Common myeloid progenitor, CD34-positive (primary cell): ENCODE measurements around the gene FAM171A2.
"Not testable (repeated sequence)": the region's sequence is repeated elsewhere in the genome, so short reads cannot be mapped to it uniquely, and the experiment has no call there.

ENCODE experiments used
- CTCF ChIA-PET: fragments of 350-600 bp; sonication (Branson Sonifier 250); formaldehyde crosslinking; loops from one replicate; lab custom pipeline; 2021; ENCODE audit warnings: antibody characterized with exemption; lab: Charles Lee
- POLR2A ChIA-PET: fragments of 350-600 bp; sonication (Branson Sonifier 250); formaldehyde crosslinking; loops from one replicate; lab custom pipeline; 2021; ENCODE audit warnings: antibody characterized with exemption; lab: Charles Lee
- DNase-seq, 3 donors: peaks; one replicate each; pipeline versions ENCODE4 v3.0.0 to v3.0.0-alpha.2; 2013
- H3K27ac ChIP-seq, 2 experiments: 1 replicate in 1 of 2; 2 replicates in 1 of 2; pipeline ENCODE4 v1.7.0; 2013; ENCODE audit warnings: inconsistent platforms in 2 of 2, low read length in 2 of 2, mild to moderate bottlenecking in 2 of 2, low read depth in 1 of 2, moderate library complexity in 1 of 2; ENCODE audit not compliant: severe bottlenecking in 2 of 2, insufficient read depth in 1 of 2, poor library complexity in 1 of 2
- H3K27me3 ChIP-seq, 5 experiments: replicated peaks in 2 of 5; 1 replicate in 3 of 5; 2 replicates in 2 of 5; pipeline versions ENCODE4 v1.6.1 to v1.7.0; 2013; ENCODE audit warnings: low read length in 4 of 5, mild to moderate bottlenecking in 2 of 5, moderate library complexity in 2 of 5, inconsistent platforms in 1 of 5; ENCODE audit not compliant: insufficient read depth in 5 of 5, control insufficient read depth in 4 of 5
- H3K36me3 ChIP-seq, 4 experiments: 1 replicate in 2 of 4; 2 replicates in 2 of 4; pipeline versions ENCODE4 v1.6.1 to v1.7.0; 2013; ENCODE audit warnings: low read length in 3 of 4, control low read depth in 1 of 4, mild to moderate bottlenecking in 1 of 4; ENCODE audit not compliant: control insufficient read depth in 4 of 4, insufficient read depth in 4 of 4
- H3K4me1 ChIP-seq, 4 experiments: 1 replicate in 3 of 4; 2 replicates in 1 of 4; pipeline versions ENCODE4 v1.6.1 to v1.7.1; 2013; ENCODE audit warnings: low read length in 3 of 4, mild to moderate bottlenecking in 3 of 4, control low read depth in 1 of 4, inconsistent platforms in 1 of 4, moderate library complexity in 1 of 4; ENCODE audit not compliant: control insufficient read depth in 4 of 4, insufficient read depth in 4 of 4; ENCODE audit errors: control extremely low read depth in 1 of 4
- H3K4me3 ChIP-seq, 7 experiments: 1 replicate in 4 of 7; 2 replicates in 3 of 7; pipeline versions ENCODE4 v1.5.1 to v1.7.0; 2013; ENCODE audit warnings: mild to moderate bottlenecking in 7 of 7, low read length in 6 of 7, moderate library complexity in 6 of 7, inconsistent platforms in 2 of 7, low read depth in 2 of 7, control low read depth in 1 of 7; ENCODE audit not compliant: insufficient read depth in 4 of 7, control insufficient read depth in 1 of 7; ENCODE audit errors: extremely low read depth in 1 of 7
- H3K9me3 ChIP-seq, 5 experiments: 1 replicate in 4 of 5; 2 replicates in 1 of 5; pipeline versions ENCODE4 v1.6.1 to v1.7.1; 2013; ENCODE audit warnings: low read length in 4 of 5, mild to moderate bottlenecking in 2 of 5, inconsistent platforms in 1 of 5, low read depth in 1 of 5, moderate library complexity in 1 of 5; ENCODE audit not compliant: control insufficient read depth in 4 of 5, insufficient read depth in 2 of 5; ENCODE audit errors: control extremely low read depth in 1 of 5
- WGBS: methylation state at CpG from one replicate; pipeline ENCODE4 v1.1.5; 2013; ENCODE audit not compliant: insufficient coverage; 5-methylcytosine and 5-hydroxymethylcytosine counted together

Gene FAM171A2

GRCh38 chr17:44397479-44398440 lies 34.1 kb upstream of the FAM171A2 start:
- 98% methylated on average over 5 of the region's 8 CpGs for WGBS
- DNase-seq: no peak
- Histone ChIP-seq H3K4me3 (no peak overlapping the region), H3K27me3 (no peaks in the 10 kb centered on the region), H3K27ac (no peak overlapping the region), H3K36me3 (peaks cover 11 to 49% (median 36%) of the 10 kb centered on the region in 4 experiments), H3K9me3 (no peaks in the 10 kb centered on the region), H3K4me1 (peaks cover 0 to 18% (median 7%) of the 10 kb centered on the region in 4 experiments)
- CTCF ChIA-PET: interaction anchor here (0.6 to 6.7 kb wide), 8 partner anchors 10 to 1088 kb away, joined by 3 to 76 read pairs (median 4); partner anchors contain the start of gene ITGA2B
- POLR2A ChIA-PET: interaction anchor here (1.4 kb wide), 1 partner anchor 13 kb away, joined by 3 read pairs; no protein-coding TSS in a partner anchor

- peaks cover 0 to 21% (median 7%) of the 10 kb centered on the region in 4 experiments for H3K4me1 ChIP-seq
- no peak overlapping the region for H3K4me3 ChIP-seq
- no peaks in the 10 kb centered on the region for H3K9me3 ChIP-seq
- H3K36me3 ChIP-seq: peaks cover 11 to 47% (median 34%) of the 10 kb centered on the region in 4 experiments
- DNase-seq: no peak
- POLR2A ChIA-PET: no interaction called here
- WGBS: 96% methylated on average over 3 of the region's 5 CpGs
- H3K27ac ChIP-seq: no peak overlapping the region
- H3K27me3 ChIP-seq: no peaks in the 10 kb centered on the region
- CTCF ChIA-PET: interaction anchor here (0.6 to 6.7 kb wide), 5 partner anchors 9 to 1867 kb away, joined by 3 to 76 read pairs (median 4); partner anchors contain the start of gene ITGA2B
Observed at GRCh38 chr17:44396946-44397345, 33.3 kb upstream of the FAM171A2 start.

GRCh38 chr17:44394833-44395232 lies 31.2 kb upstream of the FAM171A2 start:
- H3K27ac ChIP-seq: no peak overlapping the region
- H3K36me3 ChIP-seq: peaks cover 4 to 29% (median 24%) of the 10 kb centered on the region in 4 experiments
- POLR2A ChIA-PET: no interaction called here
- WGBS: 92% methylated on average over 2 of the region's 2 CpGs
- CTCF ChIA-PET: no interaction called here
- no peaks in the 10 kb centered on the region for H3K9me3 ChIP-seq
- H3K27me3 ChIP-seq: no peaks in the 10 kb centered on the region
- no peak for DNase-seq
- H3K4me3 ChIP-seq: no peak overlapping the region
- peaks cover 4 to 40% (median 24%) of the 10 kb centered on the region in 4 experiments for H3K4me1 ChIP-seq

- H3K27ac ChIP-seq, H3K9me3 ChIP-seq, H3K27me3 ChIP-seq, POLR2A ChIA-PET, DNase-seq, H3K4me3 ChIP-seq: not testable (repeated sequence)
- H3K36me3 ChIP-seq: peaks cover 4 to 22% (median 17%) of the 10 kb centered on the region in 4 experiments
- H3K4me1 ChIP-seq: peaks cover 4 to 47% (median 31%) of the 10 kb centered on the region in 4 experiments
- 100% methylated on average over 3 of the region's 9 CpGs for WGBS
- CTCF ChIA-PET: interaction anchor here (1.9 kb wide), 1 partner anchor 9 kb away, joined by 5 read pairs; no protein-coding TSS in a partner anchor
Observed at GRCh38 chr17:44394112-44394511, 30.5 kb upstream of the FAM171A2 start.

GRCh38 chr17:44390250-44390870 lies 26.7 kb upstream of the FAM171A2 start:
- Histone ChIP-seq H3K4me3 (peak overlapping the region in 5 of 7 experiments; percentile 5 to 39 (median 17)), H3K36me3 (no peaks in the 10 kb centered on the region), H3K9me3 (no peaks in the 10 kb centered on the region), H3K4me1 (peaks cover 9 to 74% (median 48%) of the 10 kb centered on the region in 4 experiments), H3K27ac (peak overlapping the region; percentile 27 to 60), H3K27me3 (no peaks in the 10 kb centered on the region)
- ChIA-PET POLR2A (interaction anchor here (0.7 kb wide), 1 partner anchor 11 kb away, joined by 3 read pairs; no protein-coding TSS in a partner anchor), CTCF (interaction anchor here (0.9 to 9.0 kb wide), 7 partner anchors 8 to 133 kb away, joined by 3 to 76 read pairs (median 4); no protein-coding TSS in a partner anchor)
- 31% methylated on average over 9 of the region's 10 CpGs for WGBS
- DNase-seq: peak; percentile 18 to 61 (median 49)

- ChIA-PET POLR2A (interaction anchor here (0.7 kb wide), 1 partner anchor 11 kb away, joined by 3 read pairs; no protein-coding TSS in a partner anchor), CTCF (interaction anchor here (0.9 to 9.0 kb wide), 7 partner anchors 9 to 133 kb away, joined by 3 to 76 read pairs (median 4); no protein-coding TSS in a partner anchor)
- Histone ChIP-seq H3K4me1 (peaks cover 9 to 75% (median 52%) of the 10 kb centered on the region in 4 experiments), H3K9me3 (no peaks in the 10 kb centered on the region), H3K27ac (peak overlapping the region; percentile 27 to 60), H3K36me3 (no peaks in the 10 kb centered on the region), H3K4me3 (peak overlapping the region in 4 of 7 experiments; percentile 12 to 60 (median 28)), H3K27me3 (no peaks in the 10 kb centered on the region)
- 0% methylated on average over 3 of the region's 6 CpGs for WGBS
- DNase-seq: peak; percentile 94 to 99 (median 98)
Observed at GRCh38 chr17:44389723-44390202, 26.1 kb upstream of the FAM171A2 start.
